HCT116 (cell line): ENCODE results near the gene RGS7. TPM values are rescaled to one million over a fixed set of nuclear protein-coding genes. Genes with fewer than 3 reads are reported as not detected.

Experiments
- ATAC-seq: fragments of 200-7000 bp; cut with Tn5 transposase; 2 replicates; pipeline ENCODE4 v1.9.1; 2020; ENCODE audit warnings: mild to moderate bottlenecking, moderate library complexity
- BruUV-seq: library from RNA; stranded (reverse); fragments of 400-500 nt; replicated peaks from 2 replicates; lab custom pipeline; 2021; lab: Mats Ljungman, UMichigan
- CTCF ChIA-PET: fragments of 300-600 bp; sonication (Branson Sonifier 250); formaldehyde crosslinking; loops from one replicate; lab custom pipeline; 2021; ENCODE audit warnings: antibody characterized with exemption; lab: Charles Lee
- POLR2A ChIA-PET: fragments of 300-600, 350-600 bp; sonication (Branson Sonifier 250); formaldehyde crosslinking; loops from one replicate; lab custom pipeline; 2021; ENCODE audit warnings: antibody characterized with exemption; lab: Charles Lee
- RAD21 ChIA-PET, 2 experiments: fragments of 300-600 bp; sonication (Branson Sonifier 250); formaldehyde crosslinking; loops; one replicate each; lab custom pipeline; 2023; ENCODE audit warnings: low total read pairs in 2 of 2; ENCODE audit not compliant: uncharacterized antibody in 2 of 2, unreplicated experiment in 2 of 2, low non-redundant PET in 1 of 2; lab: Charles Lee
- DNase-seq: peaks from one replicate; pipeline ENCODE4 v3.0.0-alpha.2; 2010; ENCODE audit warnings: low read depth, low spot score
- H2AFZ ChIP-seq: fragments of 200-600 bp; shearing (Covaris generic), sonication (generic); 2 replicates; pipeline ENCODE4 v1.6.1; 2017; ENCODE audit warnings: low read depth, mixed run types, mixed read lengths, antibody characterized with exemption, low read length; ENCODE audit not compliant: poor library complexity, severe bottlenecking
- H3K27ac ChIP-seq: 2 replicates; pipeline ENCODE4 v1.5.1; 2012; ENCODE audit warnings: low read depth, low read length
- H3K27me3 ChIP-seq: fragments of 200-600 bp; sonication (generic); 2 replicates; pipeline ENCODE4 v1.6.1; 2016; ENCODE audit warnings: mixed run types, low read length, mixed read lengths; ENCODE audit not compliant: insufficient read depth
- H3K36me3 ChIP-seq, 2 experiments: fragments of 200-500 bp in 1 of 2; fragments of 200-600 bp in 1 of 2; sonication (Bioruptor generic) in 1 of 2; sonication (generic) in 1 of 2; 2 replicates each; pipeline versions ENCODE4 v1.5.1 to v1.6.1; 2014 to 2016; ENCODE audit warnings: low read length in 2 of 2, inconsistent platforms in 1 of 2, mixed read lengths in 1 of 2, mixed run types in 1 of 2; ENCODE audit not compliant: insufficient read depth in 2 of 2, control insufficient read depth in 1 of 2
- H3K4me1 ChIP-seq, 2 experiments: fragments of 200-600 bp in 1 of 2; sonication (generic) in 1 of 2; 2 replicates each; pipeline versions ENCODE4 v1.5.1 to v1.6.1; 2012 to 2017; ENCODE audit warnings: low read length in 2 of 2, inconsistent platforms in 1 of 2, mild to moderate bottlenecking in 1 of 2, mixed read lengths in 1 of 2, mixed run types in 1 of 2, moderate library complexity in 1 of 2; ENCODE audit not compliant: insufficient read depth in 2 of 2, control insufficient read depth in 1 of 2
- H3K4me2 ChIP-seq: fragments of 200-600 bp; sonication (generic); 2 replicates; pipeline ENCODE4 v1.6.1; 2017; ENCODE audit warnings: mixed run types, low read length, mixed read lengths
- H3K4me3 ChIP-seq, 2 experiments: fragments of 200-600 bp in 1 of 2; sonication (generic) in 1 of 2; replicated peaks in 1 of 2; 2 replicates each; pipeline ENCODE4 v1.5.1; 2011 to 2016; ENCODE audit warnings: low read length in 2 of 2, control low read depth in 1 of 2, low read depth in 1 of 2, mild to moderate bottlenecking in 1 of 2, mixed read lengths in 1 of 2, mixed run types in 1 of 2
- H3K79me2 ChIP-seq: fragments of 200-600 bp; sonication (generic); 2 replicates; pipeline ENCODE4 v1.6.1; 2017; ENCODE audit warnings: mild to moderate bottlenecking, mixed run types, low read length, moderate library complexity, mixed read lengths; ENCODE audit not compliant: insufficient read depth
- H3K9ac ChIP-seq: fragments of 200-600 bp; sonication (generic); 2 replicates; pipeline ENCODE4 v1.6.1; 2016; ENCODE audit warnings: low read length, mixed read lengths
- H3K9me2 ChIP-seq: fragments of 200-600 bp; sonication (generic), shearing (Covaris generic); 2 replicates; pipeline ENCODE4 v1.6.1; 2017; ENCODE audit warnings: mixed run types, mild to moderate bottlenecking, moderate library complexity; ENCODE audit not compliant: insufficient read depth
- H3K9me3 ChIP-seq, 2 experiments: fragments of 200-500 bp in 1 of 2; fragments of 200-600 bp in 1 of 2; sonication (Bioruptor generic) in 1 of 2; sonication (generic) in 1 of 2; 2 replicates each; pipeline ENCODE4 v1.6.1; 2014 to 2017; ENCODE audit warnings: low read length in 2 of 2, mixed read lengths in 2 of 2, inconsistent platforms in 1 of 2, low read depth in 1 of 2, mild to moderate bottlenecking in 1 of 2, mixed run types in 1 of 2, moderate library complexity in 1 of 2; ENCODE audit not compliant: control insufficient read depth in 1 of 2, insufficient read depth in 1 of 2
- H4K20me1 ChIP-seq: fragments of 200-600 bp; sonication (generic), shearing (Covaris generic); 2 replicates; pipeline ENCODE4 v1.6.1; 2017; ENCODE audit warnings: mixed run types, mild to moderate bottlenecking, moderate library complexity; ENCODE audit not compliant: insufficient read depth
- EZH2phosphoT487 ChIP-seq: fragments of 200-600 bp; IDR thresholded peaks from 2 replicates; pipeline ENCODE4 v1.6.1; 2018; ENCODE audit warnings: antibody characterized with exemption, borderline replicate concordance
- JUND ChIP-seq: IDR thresholded peaks from 2 replicates; pipeline ENCODE4 v1.6.1; 2012
- RAD21 ChIP-seq: IDR thresholded peaks from 2 replicates; pipeline ENCODE4 v1.6.1; 2012; ENCODE audit warnings: low read depth, mild to moderate bottlenecking
- SIN3A ChIP-seq: IDR thresholded peaks from 2 replicates; pipeline ENCODE4 v1.6.1; 2012; ENCODE audit warnings: low read depth
- YY1 ChIP-seq: IDR thresholded peaks from 2 replicates; pipeline ENCODE4 v1.6.1; 2011; ENCODE audit warnings: low read length, low read depth, moderate library complexity, mild to moderate bottlenecking; ENCODE audit not compliant: insufficient replicate concordance; ENCODE audit errors: extremely low read depth
- ZNF274 ChIP-seq: fragments of 200-500 bp; sonication (Bioruptor generic); IDR thresholded peaks from 2 replicates; pipeline ENCODE4 v1.6.1; 2014; ENCODE audit warnings: mild to moderate bottlenecking, low read depth, low read length, inconsistent platforms
- intact Hi-C: fragments of 100-400 bp; cut with micrococcal nuclease; formaldehyde crosslinking; loops from 2 replicates; pipeline ENCODE4 v1.10.0; 2022
- total RNA-seq: library from RNA; stranded (reverse); gene quantifications from one replicate; pipeline ENCODE4 v1.2.1, GENCODE V29; 2021; ENCODE audit not compliant: unreplicated experiment
- TF ChIP-seq, protein P1 (sequence below): IDR thresholded peaks from 2 replicates; pipeline ENCODE4 v1.6.1; 2011; ENCODE audit warnings: mild to moderate bottlenecking, low read length, moderate library complexity; ENCODE audit not compliant: insufficient replicate concordance; ENCODE audit errors: extremely low read depth
- TF ChIP-seq, protein P2 (sequence below): IDR thresholded peaks from 2 replicates; pipeline ENCODE4 v1.6.1; 2012; ENCODE audit warnings: low read depth
- TF ChIP-seq, protein P3 (sequence below), 3 experiments: fragments of 200-600 bp in 1 of 3; sonication (generic) in 1 of 3; IDR thresholded peaks in 2 of 3; conservative IDR thresholded peaks in 1 of 3; 2 replicates each; pipeline ENCODE4 v1.5.1; 2012 to 2017; ENCODE audit warnings: low read depth in 2 of 3, low read length in 2 of 3, antibody characterized with exemption in 1 of 3, borderline replicate concordance in 1 of 3, control low read depth in 1 of 3, mild to moderate bottlenecking in 1 of 3, mixed read lengths in 1 of 3, mixed run types in 1 of 3, moderate library complexity in 1 of 3; ENCODE audit not compliant: insufficient read depth in 1 of 3

The RGS7 gene
- total RNA-seq, 1 experiment from 2014 or later = not detected

DNA sequence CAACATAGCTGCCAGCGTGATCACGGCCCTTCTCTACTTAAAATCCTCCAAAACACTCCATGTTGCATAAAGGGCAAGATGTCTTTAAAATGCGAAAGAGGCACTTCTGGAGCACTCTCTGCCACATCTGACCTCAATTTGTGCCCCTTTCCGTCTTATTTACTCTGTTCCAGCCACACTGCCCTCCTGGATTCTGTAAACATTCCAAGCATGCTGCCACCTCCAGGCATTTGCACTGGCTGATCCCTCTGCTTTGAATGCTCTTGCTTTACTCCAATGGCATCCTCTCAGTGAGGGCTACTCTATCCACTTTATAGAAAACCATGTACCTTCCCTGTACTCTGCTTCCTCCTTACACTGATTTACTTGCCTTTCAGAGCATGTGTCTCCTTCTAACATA, 5.3 kb upstream of the RGS7 start:
- no peak overlapping the region for H3K4me2 ChIP-seq
- H2AFZ ChIP-seq = no peak overlapping the region
- CTCF ChIA-PET = no interaction called here
- BruUV-seq = no TSS peak
- intact Hi-C loops = no loop called here
- no peak overlapping the region for H3K4me3 ChIP-seq
- POLR2A ChIA-PET = no interaction called here
- H3K9me3 ChIP-seq = no peaks in the 10 kb centered on the region
- RAD21 ChIA-PET = no interaction called here
- H4K20me1 ChIP-seq = no peaks in the 10 kb centered on the region
- DNase-seq = no peak
- ATAC-seq = no peak
- TF ChIP-seq EZH2phosphoT487 = no peak
- TF ChIP-seq, protein P1, sequence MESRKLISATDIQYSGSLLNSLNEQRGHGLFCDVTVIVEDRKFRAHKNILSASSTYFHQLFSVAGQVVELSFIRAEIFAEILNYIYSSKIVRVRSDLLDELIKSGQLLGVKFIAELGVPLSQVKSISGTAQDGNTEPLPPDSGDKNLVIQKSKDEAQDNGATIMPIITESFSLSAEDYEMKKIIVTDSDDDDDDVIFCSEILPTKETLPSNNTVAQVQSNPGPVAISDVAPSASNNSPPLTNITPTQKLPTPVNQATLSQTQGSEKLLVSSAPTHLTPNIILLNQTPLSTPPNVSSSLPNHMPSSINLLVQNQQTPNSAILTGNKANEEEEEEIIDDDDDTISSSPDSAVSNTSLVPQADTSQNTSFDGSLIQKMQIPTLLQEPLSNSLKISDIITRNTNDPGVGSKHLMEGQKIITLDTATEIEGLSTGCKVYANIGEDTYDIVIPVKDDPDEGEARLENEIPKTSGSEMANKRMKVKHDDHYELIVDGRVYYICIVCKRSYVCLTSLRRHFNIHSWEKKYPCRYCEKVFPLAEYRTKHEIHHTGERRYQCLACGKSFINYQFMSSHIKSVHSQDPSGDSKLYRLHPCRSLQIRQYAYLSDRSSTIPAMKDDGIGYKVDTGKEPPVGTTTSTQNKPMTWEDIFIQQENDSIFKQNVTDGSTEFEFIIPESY = no peak
- no peaks in the 10 kb centered on the region for H3K9me2 ChIP-seq
- no peaks in the 10 kb centered on the region for H3K79me2 ChIP-seq
- H3K27ac ChIP-seq = no peak overlapping the region
- no peak overlapping the region for H3K9ac ChIP-seq
- no peaks in the 10 kb centered on the region for H3K4me1 ChIP-seq
- no peaks in the 10 kb centered on the region for H3K27me3 ChIP-seq
- H3K36me3 ChIP-seq = no peaks in the 10 kb centered on the region

DNA sequence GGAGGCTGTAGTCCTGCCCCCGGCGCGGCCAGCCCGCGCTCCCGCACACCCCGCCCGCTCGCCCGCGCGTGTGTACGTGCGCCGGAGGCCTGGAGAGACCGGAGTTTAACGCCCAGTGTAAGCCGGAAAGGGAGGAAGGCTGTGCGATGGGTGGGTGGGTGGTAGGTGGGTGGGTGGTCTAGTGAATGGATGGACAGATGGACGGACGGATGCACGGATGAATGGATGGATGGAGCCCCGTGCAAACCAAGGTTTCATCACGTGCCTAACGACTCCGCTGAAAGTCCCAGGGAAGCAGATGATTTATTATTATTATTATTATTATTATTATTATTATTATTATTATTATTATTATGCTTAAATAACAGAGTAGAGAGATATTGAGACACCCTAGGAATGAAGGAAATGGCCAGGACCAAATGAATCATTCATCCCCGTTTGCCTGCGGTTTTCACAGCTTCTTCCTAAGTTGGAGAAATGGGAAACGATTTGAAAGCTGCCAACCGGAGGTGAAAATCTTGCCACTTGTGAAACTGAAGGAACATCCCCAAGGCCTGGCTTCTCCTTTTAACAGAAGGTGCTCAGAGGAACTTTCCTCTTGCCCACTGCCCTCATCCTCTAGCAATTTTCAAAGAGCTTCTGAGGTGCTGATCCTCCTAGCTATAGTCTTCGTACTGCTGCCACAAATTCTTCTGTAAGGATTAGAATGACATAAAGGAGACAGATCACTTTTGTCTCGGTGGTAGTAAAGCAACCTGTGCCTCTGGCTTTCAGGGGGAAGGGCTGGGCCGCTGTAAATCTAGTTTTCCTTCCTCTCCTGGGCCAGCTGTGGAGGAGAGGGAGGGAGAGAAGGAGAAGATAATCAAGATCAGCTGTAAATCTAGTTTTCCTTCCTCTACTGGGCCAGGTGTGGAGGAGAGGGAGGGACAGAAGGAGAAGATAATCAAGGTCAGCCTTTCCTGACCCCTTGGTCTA, 648 bp upstream of the RGS7 start:
- CTCF ChIA-PET = no interaction called here
- DNase-seq = no peak
- RAD21 ChIA-PET = no interaction called here
- Histone ChIP-seq H3K9me3 (no peaks in the 10 kb centered on the region), H3K9me2 (no peaks in the 10 kb centered on the region), H2AFZ (no peak overlapping the region), H3K4me2 (no peak overlapping the region), H3K4me3 (no peak overlapping the region), H3K79me2 (no peaks in the 10 kb centered on the region), H3K9ac (no peak overlapping the region), H4K20me1 (no peaks in the 10 kb centered on the region; the same call in 1 of the 2 replicates), H3K27me3 (peaks cover 3% of the 10 kb centered on the region; the same call in 1 of the 2 replicates), H3K27ac (no peak overlapping the region), H3K4me1 (no peaks in the 10 kb centered on the region), H3K36me3 (no peaks in the 10 kb centered on the region)
- no TSS peak for BruUV-seq
- intact Hi-C loops = no loop called here
- ATAC-seq = no peak
- POLR2A ChIA-PET = no interaction called here
- TF ChIP-seq RAD21 (no peak), YY1 (no peak), SIN3A (no peak), JUND (no peak), ZNF274 (no peak)
- TF ChIP-seq, protein P2, sequence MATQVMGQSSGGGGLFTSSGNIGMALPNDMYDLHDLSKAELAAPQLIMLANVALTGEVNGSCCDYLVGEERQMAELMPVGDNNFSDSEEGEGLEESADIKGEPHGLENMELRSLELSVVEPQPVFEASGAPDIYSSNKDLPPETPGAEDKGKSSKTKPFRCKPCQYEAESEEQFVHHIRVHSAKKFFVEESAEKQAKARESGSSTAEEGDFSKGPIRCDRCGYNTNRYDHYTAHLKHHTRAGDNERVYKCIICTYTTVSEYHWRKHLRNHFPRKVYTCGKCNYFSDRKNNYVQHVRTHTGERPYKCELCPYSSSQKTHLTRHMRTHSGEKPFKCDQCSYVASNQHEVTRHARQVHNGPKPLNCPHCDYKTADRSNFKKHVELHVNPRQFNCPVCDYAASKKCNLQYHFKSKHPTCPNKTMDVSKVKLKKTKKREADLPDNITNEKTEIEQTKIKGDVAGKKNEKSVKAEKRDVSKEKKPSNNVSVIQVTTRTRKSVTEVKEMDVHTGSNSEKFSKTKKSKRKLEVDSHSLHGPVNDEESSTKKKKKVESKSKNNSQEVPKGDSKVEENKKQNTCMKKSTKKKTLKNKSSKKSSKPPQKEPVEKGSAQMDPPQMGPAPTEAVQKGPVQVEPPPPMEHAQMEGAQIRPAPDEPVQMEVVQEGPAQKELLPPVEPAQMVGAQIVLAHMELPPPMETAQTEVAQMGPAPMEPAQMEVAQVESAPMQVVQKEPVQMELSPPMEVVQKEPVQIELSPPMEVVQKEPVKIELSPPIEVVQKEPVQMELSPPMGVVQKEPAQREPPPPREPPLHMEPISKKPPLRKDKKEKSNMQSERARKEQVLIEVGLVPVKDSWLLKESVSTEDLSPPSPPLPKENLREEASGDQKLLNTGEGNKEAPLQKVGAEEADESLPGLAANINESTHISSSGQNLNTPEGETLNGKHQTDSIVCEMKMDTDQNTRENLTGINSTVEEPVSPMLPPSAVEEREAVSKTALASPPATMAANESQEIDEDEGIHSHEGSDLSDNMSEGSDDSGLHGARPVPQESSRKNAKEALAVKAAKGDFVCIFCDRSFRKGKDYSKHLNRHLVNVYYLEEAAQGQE = no peak
- TF ChIP-seq, protein P3, sequence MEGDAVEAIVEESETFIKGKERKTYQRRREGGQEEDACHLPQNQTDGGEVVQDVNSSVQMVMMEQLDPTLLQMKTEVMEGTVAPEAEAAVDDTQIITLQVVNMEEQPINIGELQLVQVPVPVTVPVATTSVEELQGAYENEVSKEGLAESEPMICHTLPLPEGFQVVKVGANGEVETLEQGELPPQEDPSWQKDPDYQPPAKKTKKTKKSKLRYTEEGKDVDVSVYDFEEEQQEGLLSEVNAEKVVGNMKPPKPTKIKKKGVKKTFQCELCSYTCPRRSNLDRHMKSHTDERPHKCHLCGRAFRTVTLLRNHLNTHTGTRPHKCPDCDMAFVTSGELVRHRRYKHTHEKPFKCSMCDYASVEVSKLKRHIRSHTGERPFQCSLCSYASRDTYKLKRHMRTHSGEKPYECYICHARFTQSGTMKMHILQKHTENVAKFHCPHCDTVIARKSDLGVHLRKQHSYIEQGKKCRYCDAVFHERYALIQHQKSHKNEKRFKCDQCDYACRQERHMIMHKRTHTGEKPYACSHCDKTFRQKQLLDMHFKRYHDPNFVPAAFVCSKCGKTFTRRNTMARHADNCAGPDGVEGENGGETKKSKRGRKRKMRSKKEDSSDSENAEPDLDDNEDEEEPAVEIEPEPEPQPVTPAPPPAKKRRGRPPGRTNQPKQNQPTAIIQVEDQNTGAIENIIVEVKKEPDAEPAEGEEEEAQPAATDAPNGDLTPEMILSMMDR (IDR thresholded peaks at IDR 0.05 in 2 of 3, conservative IDR thresholded peaks at IDR 0.05 in 1 of 3; ENCODE audit: borderline replicate concordance in 1 of 3, insufficient read depth in 1 of 3, low read depth in 2 of 3, low read length in 2 of 3) = no peak
